Calu3 (cell line): ENCODE data around the gene RER1. TPM values are rescaled to one million over a fixed set of nuclear protein-coding genes. Genes with fewer than 3 reads are reported as not detected.

Experiments used
- BruUV-seq: library from RNA; stranded (reverse); fragments of 400-500 nt; replicated peaks from 2 replicates; lab custom pipeline; 2021; lab: Mats Ljungman, UMichigan
- CTCF ChIA-PET: fragments of 300-600 bp; sonication (Branson Sonifier 250); formaldehyde crosslinking; loops from one replicate; lab custom pipeline; 2022; ENCODE audit warnings: antibody characterized with exemption; lab: Charles Lee
- DNase-seq: peaks from one replicate; pipeline ENCODE4 v3.0.0; 2022
- H3K27ac Mint-ChIP-seq: one replicate; pipeline ENCODE4 v1.8.0; 2022; ENCODE audit warnings: mixed read lengths; ENCODE audit not compliant: unreplicated experiment
- H3K27me3 Mint-ChIP-seq: one replicate; pipeline ENCODE4 v1.8.0; 2022; ENCODE audit warnings: mixed read lengths; ENCODE audit not compliant: unreplicated experiment
- H3K36me3 Mint-ChIP-seq: one replicate; pipeline ENCODE4 v1.8.0; 2022; ENCODE audit warnings: mild to moderate bottlenecking, moderate library complexity, mixed read lengths; ENCODE audit not compliant: insufficient read depth, unreplicated experiment
- H3K4me1 Mint-ChIP-seq: one replicate; pipeline ENCODE4 v1.8.0; 2022; ENCODE audit warnings: mild to moderate bottlenecking, low read depth, mixed read lengths; ENCODE audit not compliant: unreplicated experiment
- H3K4me3 Mint-ChIP-seq: one replicate; pipeline ENCODE4 v1.8.0; 2022; ENCODE audit warnings: mild to moderate bottlenecking, low read depth, moderate library complexity, mixed read lengths; ENCODE audit not compliant: unreplicated experiment
- H3K9me3 Mint-ChIP-seq: one replicate; pipeline ENCODE4 v1.8.0; 2022; ENCODE audit warnings: low read depth, mixed read lengths; ENCODE audit not compliant: unreplicated experiment
- intact Hi-C: fragments of 100-400 bp; cut with micrococcal nuclease; formaldehyde crosslinking; loops from one replicate; pipeline ENCODE4 v1.10.0; 2022; ENCODE audit not compliant: unreplicated experiment
- total RNA-seq: library from RNA; stranded (reverse); gene quantifications from 2 replicates; pipeline ENCODE4 v1.2.3, GENCODE V29; 2022
- TF ChIP-seq, protein P1 (sequence below): fragments of 200-600 bp; IDR thresholded peaks from one replicate; pipeline ENCODE4 v1.8.0; 2022; ENCODE audit warnings: antibody characterized with exemption; ENCODE audit not compliant: unreplicated experiment

RER1 gene
- total RNA-seq, 1 experiment from 2014 or later: 118 TPM

- no TSS peak for BruUV-seq
- TF ChIP-seq, protein P1, sequence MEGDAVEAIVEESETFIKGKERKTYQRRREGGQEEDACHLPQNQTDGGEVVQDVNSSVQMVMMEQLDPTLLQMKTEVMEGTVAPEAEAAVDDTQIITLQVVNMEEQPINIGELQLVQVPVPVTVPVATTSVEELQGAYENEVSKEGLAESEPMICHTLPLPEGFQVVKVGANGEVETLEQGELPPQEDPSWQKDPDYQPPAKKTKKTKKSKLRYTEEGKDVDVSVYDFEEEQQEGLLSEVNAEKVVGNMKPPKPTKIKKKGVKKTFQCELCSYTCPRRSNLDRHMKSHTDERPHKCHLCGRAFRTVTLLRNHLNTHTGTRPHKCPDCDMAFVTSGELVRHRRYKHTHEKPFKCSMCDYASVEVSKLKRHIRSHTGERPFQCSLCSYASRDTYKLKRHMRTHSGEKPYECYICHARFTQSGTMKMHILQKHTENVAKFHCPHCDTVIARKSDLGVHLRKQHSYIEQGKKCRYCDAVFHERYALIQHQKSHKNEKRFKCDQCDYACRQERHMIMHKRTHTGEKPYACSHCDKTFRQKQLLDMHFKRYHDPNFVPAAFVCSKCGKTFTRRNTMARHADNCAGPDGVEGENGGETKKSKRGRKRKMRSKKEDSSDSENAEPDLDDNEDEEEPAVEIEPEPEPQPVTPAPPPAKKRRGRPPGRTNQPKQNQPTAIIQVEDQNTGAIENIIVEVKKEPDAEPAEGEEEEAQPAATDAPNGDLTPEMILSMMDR: no peak
- peaks cover 4% of the 10 kb centered on the region for H3K36me3 Mint-ChIP-seq
- no peak overlapping the region for H3K4me3 Mint-ChIP-seq
- intact Hi-C loops: no loop called here
- no peaks in the 10 kb centered on the region for H3K4me1 Mint-ChIP-seq
- H3K27me3 Mint-ChIP-seq: no peaks in the 10 kb centered on the region
- H3K9me3 Mint-ChIP-seq: no peaks in the 10 kb centered on the region
- CTCF ChIA-PET: no interaction called here
- no peak for DNase-seq
- H3K27ac Mint-ChIP-seq: no peak overlapping the region
Measured at GRCh38 chr1:2355373-2356261, 36.0 kb upstream of the RER1 start.

DNA sequence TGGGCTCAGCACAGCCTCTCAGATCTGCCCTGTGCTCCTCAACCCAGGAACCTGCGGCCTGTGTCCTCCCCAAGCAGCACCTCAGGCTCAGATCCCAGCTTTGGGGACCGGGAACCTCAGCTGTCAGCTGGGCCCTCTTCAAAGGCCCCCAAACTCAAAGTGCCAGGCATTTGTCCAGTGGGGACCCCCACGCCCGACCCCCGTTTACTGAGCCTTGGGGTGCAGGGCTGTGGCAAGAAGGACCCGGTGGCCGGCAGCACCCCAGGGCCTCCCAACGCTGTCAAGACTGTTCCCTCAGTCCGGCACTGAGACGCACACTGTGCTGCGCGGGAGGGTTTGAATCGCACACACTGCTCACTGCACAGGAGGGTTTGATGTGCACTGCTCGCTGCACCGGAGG is 35.2 kb upstream of the RER1 start:
- CTCF ChIA-PET: no interaction called here
- Mint-ChIP-seq H3K27ac (no peak overlapping the region), H3K4me3 (no peak overlapping the region), H3K4me1 (no peaks in the 10 kb centered on the region), H3K36me3 (peaks cover 4% of the 10 kb centered on the region), H3K9me3 (no peaks in the 10 kb centered on the region), H3K27me3 (no peaks in the 10 kb centered on the region)
- BruUV-seq: no TSS peak
- intact Hi-C loops: no loop called here
- no peak for DNase-seq
- TF ChIP-seq, protein P1: no peak

DNA sequence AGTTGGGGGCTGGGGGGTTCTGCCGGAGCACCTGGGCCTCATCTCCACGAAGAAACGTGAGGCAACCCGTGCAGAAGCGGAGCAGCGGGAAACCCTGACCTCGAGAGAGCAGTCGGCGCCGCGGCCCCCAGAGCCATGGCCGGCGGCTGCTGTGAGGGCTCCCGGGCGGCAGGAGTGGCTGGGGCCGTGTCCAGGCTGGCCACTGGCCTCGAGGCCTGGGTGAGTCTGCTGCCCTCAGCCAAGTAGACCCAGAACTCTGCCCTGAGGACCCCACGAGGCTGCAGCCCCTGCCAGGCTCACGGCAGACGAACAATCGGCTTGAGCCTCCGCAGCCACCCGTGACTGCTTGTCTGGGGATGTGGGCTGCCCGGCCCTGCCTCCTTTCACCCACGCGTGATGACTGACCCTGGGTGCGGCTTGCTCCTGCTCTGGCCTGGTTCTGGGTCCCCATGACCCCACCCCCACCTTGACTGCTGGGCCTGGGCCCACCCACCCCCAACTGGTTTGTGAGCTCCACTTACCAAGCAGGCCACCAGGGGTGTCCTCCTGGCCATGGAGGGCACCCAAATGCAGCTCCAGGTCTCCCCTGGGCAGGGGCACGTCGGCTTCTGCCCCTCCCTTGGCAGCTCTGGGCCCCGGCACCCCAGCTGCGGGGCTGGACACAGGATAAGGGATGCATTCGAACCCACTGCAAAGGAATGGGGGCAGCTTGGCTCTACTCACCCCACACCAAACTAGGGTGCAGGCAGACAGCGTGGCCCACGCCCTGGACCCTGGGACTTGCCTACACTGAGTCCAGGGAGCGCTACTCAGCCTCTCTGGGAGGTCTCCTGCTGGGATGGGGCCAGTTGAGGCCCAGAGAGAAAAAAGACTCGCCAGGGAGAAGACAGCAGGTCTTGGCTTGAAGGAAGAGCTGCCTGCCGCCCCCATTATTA is 34.5 kb upstream of the RER1 start:
- Mint-ChIP-seq H3K4me3 (no peak overlapping the region), H3K27ac (no peak overlapping the region), H3K4me1 (no peaks in the 10 kb centered on the region), H3K9me3 (no peaks in the 10 kb centered on the region), H3K36me3 (peaks cover 4% of the 10 kb centered on the region), H3K27me3 (no peaks in the 10 kb centered on the region)
- TF ChIP-seq, protein P1: no peak
- no peak for DNase-seq
- CTCF ChIA-PET: no interaction called here
- intact Hi-C loops: no loop called here
- BruUV-seq: no TSS peak

GRCh38 chr1:2358072-2358471 is 33.6 kb upstream of the RER1 start:
- H3K36me3 Mint-ChIP-seq: peaks cover 4% of the 10 kb centered on the region
- no peaks in the 10 kb centered on the region for H3K4me1 Mint-ChIP-seq
- TF ChIP-seq, protein P1: no peak
- H3K27me3 Mint-ChIP-seq: no peaks in the 10 kb centered on the region
- no peaks in the 10 kb centered on the region for H3K9me3 Mint-ChIP-seq
- no peak overlapping the region for H3K27ac Mint-ChIP-seq
- intact Hi-C loops: no loop called here
- CTCF ChIA-PET: no interaction called here
- no peak for DNase-seq
- no TSS peak for BruUV-seq
- no peak overlapping the region for H3K4me3 Mint-ChIP-seq
